DND-41 (cell line): ENCODE results near the gene HOXD12.

Source experiments
- EZH2 ChIP-seq: IDR thresholded peaks from 3 replicates; pipeline ENCODE4 v1.6.1; 2012; ENCODE audit warnings: borderline replicate concordance, low read depth, mild to moderate bottlenecking, moderate library complexity, low read length, inconsistent platforms; ENCODE audit not compliant: severe bottlenecking
- TF ChIP-seq, protein P1 (sequence below): IDR thresholded peaks from 2 replicates; pipeline ENCODE4 v1.5.1; 2012; ENCODE audit warnings: borderline replicate concordance, low read length, moderate library complexity, mild to moderate bottlenecking; ENCODE audit not compliant: poor library complexity, severe bottlenecking; ENCODE audit errors: extremely low read depth

DNA sequence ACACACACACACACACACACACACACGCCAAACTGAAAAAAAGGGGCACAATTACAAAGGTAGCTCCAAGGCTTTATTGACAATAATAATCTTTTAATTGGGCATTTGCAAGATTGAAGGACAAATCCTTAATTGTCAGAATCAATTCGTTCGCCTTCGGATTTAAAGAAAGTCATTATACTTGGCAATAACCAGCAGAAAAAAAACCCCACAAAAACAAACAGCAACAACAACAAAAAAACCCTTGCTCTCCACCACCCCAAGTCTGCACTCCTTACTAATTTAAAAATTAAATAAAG lies 28.1 kb downstream of the HOXD12 start:
- TF ChIP-seq, protein P1, sequence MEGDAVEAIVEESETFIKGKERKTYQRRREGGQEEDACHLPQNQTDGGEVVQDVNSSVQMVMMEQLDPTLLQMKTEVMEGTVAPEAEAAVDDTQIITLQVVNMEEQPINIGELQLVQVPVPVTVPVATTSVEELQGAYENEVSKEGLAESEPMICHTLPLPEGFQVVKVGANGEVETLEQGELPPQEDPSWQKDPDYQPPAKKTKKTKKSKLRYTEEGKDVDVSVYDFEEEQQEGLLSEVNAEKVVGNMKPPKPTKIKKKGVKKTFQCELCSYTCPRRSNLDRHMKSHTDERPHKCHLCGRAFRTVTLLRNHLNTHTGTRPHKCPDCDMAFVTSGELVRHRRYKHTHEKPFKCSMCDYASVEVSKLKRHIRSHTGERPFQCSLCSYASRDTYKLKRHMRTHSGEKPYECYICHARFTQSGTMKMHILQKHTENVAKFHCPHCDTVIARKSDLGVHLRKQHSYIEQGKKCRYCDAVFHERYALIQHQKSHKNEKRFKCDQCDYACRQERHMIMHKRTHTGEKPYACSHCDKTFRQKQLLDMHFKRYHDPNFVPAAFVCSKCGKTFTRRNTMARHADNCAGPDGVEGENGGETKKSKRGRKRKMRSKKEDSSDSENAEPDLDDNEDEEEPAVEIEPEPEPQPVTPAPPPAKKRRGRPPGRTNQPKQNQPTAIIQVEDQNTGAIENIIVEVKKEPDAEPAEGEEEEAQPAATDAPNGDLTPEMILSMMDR = no peak
- no peak for TF ChIP-seq EZH2
